Naive thymus-derived CD4-positive, alpha-beta T cell (primary cell): ENCODE results near the gene GALNT7. TPM values are rescaled to one million over a fixed set of nuclear protein-coding genes. Genes with fewer than 3 reads are reported as not detected.

Source experiments
- ATAC-seq: fragments of 150-1000 bp; cut with Tn5 transposase; 2 replicates; pipeline ENCODE4 v1.10.0; 2021; ENCODE audit warnings: mild to moderate bottlenecking, moderate library complexity
- CTCF ChIA-PET: fragments of 350-600 bp; sonication (Branson Sonifier 250); formaldehyde crosslinking; loops from one replicate; lab custom pipeline; 2021; ENCODE audit warnings: antibody characterized with exemption; lab: Charles Lee
- POLR2A ChIA-PET: fragments of 350-600 bp; sonication (Branson Sonifier 250); formaldehyde crosslinking; loops from one replicate; lab custom pipeline; 2021; ENCODE audit warnings: antibody characterized with exemption, inconsistent platforms; lab: Charles Lee
- DNase-seq, 9 donors: peaks; one replicate each; pipeline versions ENCODE4 v3.0.0 to v3.0.0-alpha.2; 2020 to 2022; ENCODE audit warnings: mixed read lengths in 1 of 9
- H3K27ac ChIP-seq: one replicate; pipeline ENCODE4 v1.7.0; 2013; ENCODE audit warnings: mild to moderate bottlenecking, low read depth, low read length, moderate library complexity
- H3K27me3 ChIP-seq, 2 donors: one replicate each; pipeline ENCODE4 v1.7.0; 2013; ENCODE audit warnings: low read length in 2 of 2, mild to moderate bottlenecking in 2 of 2, moderate library complexity in 2 of 2; ENCODE audit not compliant: control insufficient read depth in 2 of 2, insufficient read depth in 2 of 2
- H3K36me3 ChIP-seq, 3 experiments: 1 replicate in 2 of 3; 2 replicates in 1 of 3; pipeline ENCODE4 v1.7.0; 2013; ENCODE audit warnings: low read length in 3 of 3, mild to moderate bottlenecking in 3 of 3, moderate library complexity in 1 of 3; ENCODE audit not compliant: insufficient read depth in 3 of 3, control insufficient read depth in 2 of 3
- H3K4me1 ChIP-seq, 2 donors: one replicate each; pipeline ENCODE4 v1.7.0; 2013; ENCODE audit warnings: low read length in 2 of 2, mild to moderate bottlenecking in 2 of 2, moderate library complexity in 1 of 2; ENCODE audit not compliant: control insufficient read depth in 2 of 2, insufficient read depth in 2 of 2
- H3K4me3 ChIP-seq: 2 replicates; pipeline ENCODE4 v1.7.0; 2013; ENCODE audit warnings: mild to moderate bottlenecking, low read length
- H3K9me3 ChIP-seq, 3 experiments: 1 replicate in 2 of 3; 2 replicates in 1 of 3; pipeline ENCODE4 v1.7.0; 2013; ENCODE audit warnings: low read length in 3 of 3; ENCODE audit not compliant: control insufficient read depth in 2 of 3
- H3K27ac Mint-ChIP-seq, 9 donors: one replicate each; pipeline ENCODE4 v1.8.0; 2020 to 2022; ENCODE audit warnings: mixed read lengths in 9 of 9, mild to moderate bottlenecking in 8 of 9, moderate library complexity in 5 of 9, inconsistent platforms in 2 of 9
- H3K27me3 Mint-ChIP-seq, 5 donors: one replicate each; pipeline ENCODE4 v1.8.0; 2021 to 2022; ENCODE audit warnings: mixed read lengths in 5 of 5, mild to moderate bottlenecking in 1 of 5
- H3K36me3 Mint-ChIP-seq, 5 donors: one replicate each; pipeline ENCODE4 v1.8.0; 2020 to 2022; ENCODE audit warnings: mixed read lengths in 5 of 5, mild to moderate bottlenecking in 3 of 5, inconsistent platforms in 1 of 5
- H3K4me1 Mint-ChIP-seq, 7 donors: one replicate each; pipeline ENCODE4 v1.8.0; 2020 to 2022; ENCODE audit warnings: mixed read lengths in 7 of 7, mild to moderate bottlenecking in 3 of 7, inconsistent platforms in 1 of 7
- H3K4me3 Mint-ChIP-seq, 10 donors: one replicate each; pipeline ENCODE4 v1.8.0; 2020 to 2022; ENCODE audit warnings: mild to moderate bottlenecking in 10 of 10, mixed read lengths in 10 of 10, moderate library complexity in 6 of 10, inconsistent platforms in 2 of 10
- H3K9me3 Mint-ChIP-seq, 11 donors: one replicate each; pipeline ENCODE4 v1.8.0; 2020 to 2022; ENCODE audit warnings: mixed read lengths in 11 of 11, mild to moderate bottlenecking in 4 of 11, inconsistent platforms in 1 of 11, moderate library complexity in 1 of 11
- intact Hi-C, 2 donors: fragments of 100-400 bp; cut with micrococcal nuclease; formaldehyde crosslinking; loops; one replicate each; pipeline ENCODE4 v1.15.1; 2023
- polyA plus RNA-seq, 2 donors: library from polyadenylated mRNA; unstranded; fragments of 300-500 nt; fragmentation: Illumina TruSeq; gene quantifications; one replicate each; pipeline ENCODE4 v1.2.3, GENCODE V29; 2021
- total RNA-seq, 6 experiments: library from RNA in 5 of 6; stranded (reverse) in 5 of 6; gene quantifications; 1 replicate in 5 of 6; 2 replicates in 1 of 6; pipeline ENCODE4 v1.2.3 and lab custom pipeline; 2021 to 2026

GALNT7 gene
- total and polyA plus RNA-seq, 7 experiments from 2014 or later, result 8.3 to 24.1 (median 16.8) TPM

DNA sequence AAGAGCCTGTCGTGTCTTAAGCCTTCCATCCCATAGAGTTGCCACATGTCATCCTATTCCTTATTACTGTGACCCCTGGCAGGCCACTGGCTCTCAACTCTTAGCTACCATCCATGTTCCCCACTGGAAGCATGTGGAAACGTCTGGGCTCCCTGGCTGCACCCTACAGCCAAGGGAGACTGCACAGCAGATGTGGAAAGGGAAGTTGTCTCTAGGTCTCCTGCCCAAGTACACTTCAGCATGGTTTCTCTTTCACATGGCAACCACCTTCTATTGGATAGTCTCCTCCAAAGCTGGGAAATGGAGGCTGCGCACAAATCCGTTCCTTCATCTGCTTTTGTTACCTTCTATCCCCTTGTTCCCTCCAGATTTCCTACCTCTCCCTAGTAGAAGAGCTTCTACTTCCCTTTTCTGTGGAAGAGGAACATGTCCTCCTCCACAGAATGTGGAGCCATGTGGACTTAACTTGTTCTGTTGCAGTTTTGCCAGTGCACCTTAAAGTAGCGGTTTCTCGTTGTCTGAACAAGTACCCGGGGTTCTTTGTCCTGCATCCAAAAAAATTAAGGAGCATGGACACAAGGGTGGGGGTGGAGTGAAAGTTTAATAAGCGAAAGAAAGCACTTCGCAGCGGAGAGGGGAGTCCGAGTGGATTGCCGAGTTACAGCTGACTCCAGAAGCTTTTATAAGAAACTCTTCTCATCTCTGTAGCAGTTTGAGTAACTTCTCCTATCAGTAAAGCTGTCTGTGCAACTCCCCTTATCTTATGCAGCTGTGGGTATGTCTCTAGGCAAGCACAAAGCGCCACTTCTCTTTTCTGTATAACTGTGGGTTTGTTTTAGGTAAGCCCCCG, 113.0 kb downstream of the GALNT7 start:
- H3K27ac ChIP-seq, result no peak overlapping the region
- no peaks in the 10 kb centered on the region for H3K27me3 Mint-ChIP-seq
- H3K36me3 ChIP-seq, result peaks cover 0 to 5% (median 0%) of the 10 kb centered on the region in 3 experiments
- H3K4me1 ChIP-seq, result no peaks in the 10 kb centered on the region
- no peak overlapping the region for H3K4me3 ChIP-seq
- peaks cover 0 to 12% (median 0%) of the 10 kb centered on the region in 7 donors for H3K4me1 Mint-ChIP-seq
- ATAC-seq, result peak; percentile 48
- no peak for DNase-seq
- H3K9me3 ChIP-seq, result peaks cover 0 to 15% (median 0%) of the 10 kb centered on the region in 3 experiments
- no peak overlapping the region for H3K4me3 Mint-ChIP-seq
- CTCF ChIA-PET, result interaction anchor here (0.7 kb wide), 1 partner anchor 20 kb away, joined by 3 read pairs; no protein-coding TSS in a partner anchor
- H3K27ac Mint-ChIP-seq, result no peak overlapping the region
- H3K9me3 Mint-ChIP-seq, result peaks cover 0 to 63% (median 11%) of the 10 kb centered on the region in 11 donors
- H3K27me3 ChIP-seq, result no peaks in the 10 kb centered on the region
- POLR2A ChIA-PET, result interaction anchor here (0.6 kb wide), 1 partner anchor 268 kb away, joined by 3 read pairs; no protein-coding TSS in a partner anchor
- intact Hi-C loops, result no loop called here
- peaks cover 2 to 72% (median 63%) of the 10 kb centered on the region in 5 donors for H3K36me3 Mint-ChIP-seq

DNA sequence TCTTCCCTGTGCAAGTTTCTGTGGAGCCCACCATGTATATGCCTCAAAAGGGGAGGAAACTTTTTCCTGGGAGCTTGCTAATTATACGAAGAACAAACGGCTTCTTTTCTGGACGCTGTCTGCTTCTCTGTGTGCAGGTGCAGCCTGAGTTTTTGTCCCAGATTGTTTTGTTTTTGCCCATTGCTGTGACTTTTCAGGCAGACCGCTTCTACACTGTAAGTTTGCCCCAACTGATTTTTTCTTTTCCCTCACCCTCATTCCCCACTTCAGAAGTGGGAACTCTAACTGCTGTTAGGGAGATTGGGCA, 113.6 kb downstream of the GALNT7 start:
- no peak overlapping the region for H3K27ac ChIP-seq
- H3K27me3 Mint-ChIP-seq, result no peaks in the 10 kb centered on the region

GRCh38 chr4:173282626-173283025, 114.0 kb downstream of the GALNT7 start:
- Histone ChIP-seq H3K9me3 (peaks cover 0 to 17% (median 0%) of the 10 kb centered on the region in 3 experiments), H3K27ac (no peak overlapping the region), H3K4me3 (no peak overlapping the region), H3K27me3 (no peaks in the 10 kb centered on the region), H3K4me1 (no peaks in the 10 kb centered on the region), H3K36me3 (peaks cover 0 to 5% (median 0%) of the 10 kb centered on the region in 3 experiments)
- ChIA-PET POLR2A (no interaction called here), CTCF (interaction anchor here (0.7 kb wide), 1 partner anchor 19 kb away, joined by 3 read pairs; no protein-coding TSS in a partner anchor)
- H3K27me3 Mint-ChIP-seq, result no peaks in the 10 kb centered on the region
- peaks cover 0 to 70% (median 14%) of the 10 kb centered on the region in 11 donors for H3K9me3 Mint-ChIP-seq
- peaks cover 0 to 12% (median 0%) of the 10 kb centered on the region in 7 donors for H3K4me1 Mint-ChIP-seq
- H3K36me3 Mint-ChIP-seq, result peaks cover 2 to 71% (median 61%) of the 10 kb centered on the region in 5 donors
- no peak overlapping the region for H3K27ac Mint-ChIP-seq
- DNase-seq (no peak), ATAC-seq (no peak)
- intact Hi-C loops, result no loop called here
- no peak overlapping the region for H3K4me3 Mint-ChIP-seq

More for the DNA sequence above, 113.6 kb downstream of the GALNT7 start:
- intact Hi-C loops, result no loop called here
- peaks cover 2 to 72% (median 63%) of the 10 kb centered on the region in 5 donors for H3K36me3 Mint-ChIP-seq
- no peak for ATAC-seq
- DNase-seq, result no peak
- H3K9me3 Mint-ChIP-seq, result peaks cover 0 to 69% (median 14%) of the 10 kb centered on the region in 11 donors
- no peak overlapping the region for H3K27ac Mint-ChIP-seq
- no peak overlapping the region for H3K4me3 ChIP-seq
- H3K4me3 Mint-ChIP-seq, result no peak overlapping the region
- H3K27me3 ChIP-seq, result no peaks in the 10 kb centered on the region
- peaks cover 0 to 17% (median 0%) of the 10 kb centered on the region in 3 experiments for H3K9me3 ChIP-seq
- ChIA-PET CTCF (interaction anchor here (0.7 kb wide), 1 partner anchor 20 kb away, joined by 3 read pairs; no protein-coding TSS in a partner anchor), POLR2A (no interaction called here)
- peaks cover 0 to 5% (median 0%) of the 10 kb centered on the region in 3 experiments for H3K36me3 ChIP-seq
- no peaks in the 10 kb centered on the region for H3K4me1 ChIP-seq
- H3K4me1 Mint-ChIP-seq, result peaks cover 0 to 12% (median 0%) of the 10 kb centered on the region in 7 donors

- ATAC-seq (no peak), DNase-seq (no peak)
- Histone ChIP-seq H3K27me3 (no peaks in the 10 kb centered on the region), H3K36me3 (peaks cover 0 to 5% (median 0%) of the 10 kb centered on the region in 3 experiments), H3K9me3 (peaks cover 0 to 17% (median 0%) of the 10 kb centered on the region in 3 experiments), H3K4me3 (no peak overlapping the region), H3K4me1 (peaks cover 0 to 6% of the 10 kb centered on the region in 2 donors), H3K27ac (no peak overlapping the region)
- H3K27ac Mint-ChIP-seq, result no peak overlapping the region
- H3K27me3 Mint-ChIP-seq, result no peaks in the 10 kb centered on the region
- H3K36me3 Mint-ChIP-seq, result peaks cover 4 to 60% (median 46%) of the 10 kb centered on the region in 5 donors
- peaks cover 13 to 25% (median 14%) of the 10 kb centered on the region in 7 donors for H3K4me1 Mint-ChIP-seq
- CTCF ChIA-PET, result no interaction called here
- H3K4me3 Mint-ChIP-seq, result no peak overlapping the region
- H3K9me3 Mint-ChIP-seq, result peaks cover 0 to 70% (median 15%) of the 10 kb centered on the region in 11 donors
- POLR2A ChIA-PET, result no interaction called here
- intact Hi-C loops, result no loop called here
Observed at GRCh38 chr4:173284463-173284862, 115.9 kb downstream of the GALNT7 start.

GRCh38 chr4:173287486-173287885, 118.9 kb downstream of the GALNT7 start:
- Histone ChIP-seq H3K9me3 (peaks cover 0 to 15% (median 0%) of the 10 kb centered on the region in 3 experiments), H3K4me3 (no peak overlapping the region), H3K27me3 (no peaks in the 10 kb centered on the region), H3K36me3 (no peaks in the 10 kb centered on the region), H3K4me1 (peaks cover 0 to 6% of the 10 kb centered on the region in 2 donors), H3K27ac (no peak overlapping the region)
- intact Hi-C loops, result no loop called here
- ChIA-PET CTCF (interaction anchor here (0.8 to 1.7 kb wide), 4 partner anchors 10 to 207 kb away, joined by 3 to 7 read pairs (median 4); no protein-coding TSS in a partner anchor), POLR2A (no interaction called here)
- Mint-ChIP-seq H3K9me3 (peaks cover 0 to 49% (median 6%) of the 10 kb centered on the region in 11 donors), H3K4me3 (no peak overlapping the region), H3K27me3 (no peaks in the 10 kb centered on the region), H3K36me3 (peaks cover 0 to 34% (median 22%) of the 10 kb centered on the region in 5 donors), H3K27ac (no peak overlapping the region), H3K4me1 (peaks cover 9 to 22% (median 16%) of the 10 kb centered on the region in 7 donors)
- ATAC-seq (no peak), DNase-seq (no peak)

DNA sequence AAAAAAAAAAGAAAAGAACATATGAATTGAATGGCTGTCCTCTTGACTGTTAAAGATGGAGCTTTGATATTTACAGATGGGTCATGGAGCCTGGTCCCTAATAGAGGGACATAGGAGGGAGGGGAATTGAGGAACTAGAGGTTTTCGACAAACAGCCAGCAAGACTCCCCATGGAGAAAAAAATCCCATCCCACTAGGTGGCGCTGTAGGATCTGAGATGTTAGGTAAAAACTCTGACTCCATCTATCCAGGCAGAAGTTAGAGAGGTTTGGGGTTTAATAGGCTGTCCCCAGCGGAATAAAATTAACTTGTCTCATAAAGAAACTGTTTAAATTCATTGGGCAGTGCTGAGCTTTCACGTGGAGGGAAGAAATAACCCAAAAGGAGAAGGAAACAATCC, 119.7 kb downstream of the GALNT7 start:
- H3K4me1 ChIP-seq, result peaks cover 0 to 6% of the 10 kb centered on the region in 2 donors
- no peak overlapping the region for H3K4me3 ChIP-seq
- H3K9me3 ChIP-seq, result peaks cover 0 to 11% (median 0%) of the 10 kb centered on the region in 3 experiments
- Mint-ChIP-seq H3K4me3 (peak overlapping the region in 7 of 10 donors; percentile 15 to 83 (median 55)), H3K36me3 (peaks cover 0 to 28% (median 19%) of the 10 kb centered on the region in 5 donors), H3K27me3 (no peaks in the 10 kb centered on the region), H3K4me1 (peaks cover 9 to 22% (median 16%) of the 10 kb centered on the region in 7 donors), H3K9me3 (peaks cover 0 to 41% (median 6%) of the 10 kb centered on the region in 11 donors), H3K27ac (peak overlapping the region in 5 of 9 donors; percentile 5 to 81 (median 23))
- CTCF ChIA-PET, result interaction anchor here (0.8 to 1.7 kb wide), 4 partner anchors 11 to 206 kb away, joined by 3 to 7 read pairs (median 4); no protein-coding TSS in a partner anchor
- H3K27me3 ChIP-seq, result no peaks in the 10 kb centered on the region
- POLR2A ChIA-PET, result no interaction called here
- peak; percentile 22 to 68 (median 44) for DNase-seq
- peak; percentile 63 for ATAC-seq
- H3K36me3 ChIP-seq, result no peaks in the 10 kb centered on the region
- intact Hi-C loops, result loop anchor here (1.0 to 2.0 kb wide), 4 partner anchors 13 to 206 kb away; partner anchors contain the start of gene HMGB2 (in 1 of the 2)
- no peak overlapping the region for H3K27ac ChIP-seq
